ENCODE data around the gene EME1. TPM values are rescaled to one million over a fixed set of nuclear protein-coding genes. Genes with fewer than 3 reads are reported as not detected.

EME1 gene
- total and polyA plus RNA-seq, 2 donors (not counting 3 experiments of a cell fraction or from before 2014, with no cell fraction given), result 5.6 to 9.1 TPM

GRCh38 chr17:50356892-50357510 lies 16.0 kb upstream of the EME1 start:
- FAIRE-seq, result no peak
- ChIA-PET POLR2A (no interaction called here), CTCF (no interaction called here)
- TF ChIP-seq POLR2AphosphoS5 (IDR thresholded peaks at IDR 0.05; ENCODE audit: insufficient read depth, low read depth, low read length) (no peak), JUN (IDR thresholded peaks at IDR 0.05; ENCODE audit: borderline replicate concordance, insufficient read depth, insufficient read length, low read depth) (no peak), MYC (IDR thresholded peaks at IDR 0.05; ENCODE audit: low read depth, low read length) (no peak), MAX (IDR thresholded peaks at IDR 0.05; ENCODE audit: insufficient read depth, insufficient read length) (no peak), POLR2A (IDR thresholded peaks at IDR 0.05; ENCODE audit: low read depth, low read length) (no peak), EZH2 (IDR thresholded peaks at IDR 0.05; ENCODE audit: borderline replicate concordance, low read depth, low read length, severe bottlenecking) (no peak), GATA2 (IDR thresholded peaks at IDR 0.05; ENCODE audit: insufficient read depth, insufficient read length, low read depth, low read length) (no peak), FOS (IDR thresholded peaks at IDR 0.05; ENCODE audit: borderline replicate concordance, insufficient read depth, low read length) (no peak)
- TF ChIP-seq, protein P1, sequence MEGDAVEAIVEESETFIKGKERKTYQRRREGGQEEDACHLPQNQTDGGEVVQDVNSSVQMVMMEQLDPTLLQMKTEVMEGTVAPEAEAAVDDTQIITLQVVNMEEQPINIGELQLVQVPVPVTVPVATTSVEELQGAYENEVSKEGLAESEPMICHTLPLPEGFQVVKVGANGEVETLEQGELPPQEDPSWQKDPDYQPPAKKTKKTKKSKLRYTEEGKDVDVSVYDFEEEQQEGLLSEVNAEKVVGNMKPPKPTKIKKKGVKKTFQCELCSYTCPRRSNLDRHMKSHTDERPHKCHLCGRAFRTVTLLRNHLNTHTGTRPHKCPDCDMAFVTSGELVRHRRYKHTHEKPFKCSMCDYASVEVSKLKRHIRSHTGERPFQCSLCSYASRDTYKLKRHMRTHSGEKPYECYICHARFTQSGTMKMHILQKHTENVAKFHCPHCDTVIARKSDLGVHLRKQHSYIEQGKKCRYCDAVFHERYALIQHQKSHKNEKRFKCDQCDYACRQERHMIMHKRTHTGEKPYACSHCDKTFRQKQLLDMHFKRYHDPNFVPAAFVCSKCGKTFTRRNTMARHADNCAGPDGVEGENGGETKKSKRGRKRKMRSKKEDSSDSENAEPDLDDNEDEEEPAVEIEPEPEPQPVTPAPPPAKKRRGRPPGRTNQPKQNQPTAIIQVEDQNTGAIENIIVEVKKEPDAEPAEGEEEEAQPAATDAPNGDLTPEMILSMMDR (IDR thresholded peaks at IDR 0.05; ENCODE audit: extremely low read depth in 1 of 2, insufficient read depth in 1 of 2, low read depth in 1 of 2, low read length in 2 of 2), result no peak
- Histone ChIP-seq H2AFZ (ENCODE audit: low read depth, low read length) (no peak overlapping the region), H3K27me3 (ENCODE audit: control insufficient read depth in 2 of 2, insufficient read depth in 2 of 2, low read length in 2 of 2) (no peaks in the 10 kb centered on the region), H3K79me2 (ENCODE audit: control insufficient read depth, insufficient read depth, low read length) (no peaks in the 10 kb centered on the region), H3K9me1 (replicated peaks; ENCODE audit: control insufficient read depth, extremely low read depth, insufficient read depth, low read length) (no peaks in the 10 kb centered on the region), H3K4me2 (ENCODE audit: insufficient read depth, low read length) (no peak overlapping the region), H4K20me1 (replicated peaks; ENCODE audit: control insufficient read depth, extremely low read depth, insufficient read depth, low read length) (no peaks in the 10 kb centered on the region), H3K4me3 (replicated peaks in 1 of 3; ENCODE audit: insufficient read depth in 1 of 3, low read depth in 1 of 3, low read length in 3 of 3) (no peak overlapping the region), H3K36me3 (ENCODE audit: control insufficient read depth in 2 of 2, extremely low read depth in 1 of 2, insufficient read depth in 2 of 2, low read length in 2 of 2) (peaks cover 3 to 39% of the 10 kb centered on the region in 2 experiments), H3K9ac (replicated peaks; ENCODE audit: extremely low read depth, insufficient read depth, low read length) (no peak overlapping the region), H3K4me1 (ENCODE audit: control insufficient read depth, extremely low read depth, insufficient read depth, low read length) (no peaks in the 10 kb centered on the region), H3K27ac (ENCODE audit: insufficient read depth, low read depth, low read length) (no peak overlapping the region), H3K9me3 (replicated peaks; ENCODE audit: control insufficient read depth, insufficient read depth, low read length) (no peaks in the 10 kb centered on the region)
- BruUV-seq (replicated peaks), result no TSS peak
- dilution Hi-C loops (cut with MboI; ENCODE audit: extremely low pct_ligation_motif_present, low sequenced_read_pairs) (no loop called here), intact Hi-C loops (cut with micrococcal nuclease) (no loop called here)
- no peak for DNase-seq (ENCODE audit: low read depth, low spot score)
